HL-60 (cell line): ENCODE data around the gene DIP2C.

Source experiments
- DNase-seq, 2 experiments: peaks; one replicate each; pipeline ENCODE4 v3.0.0-alpha.2; 2010 to 2020; ENCODE audit warnings: low read depth in 1 of 2, low spot score in 1 of 2
- H3K27ac ChIP-seq: fragments of 250-450 bp; sonication (Bioruptor Pico); replicated peaks from 2 replicates; pipeline ENCODE4 v1.5.1; 2020; ENCODE audit warnings: mild to moderate bottlenecking, moderate library complexity
- H3K27me3 ChIP-seq: fragments of 250-450 bp; sonication (Bioruptor Pico); 2 replicates; pipeline ENCODE4 v1.5.1; 2021; ENCODE audit warnings: mild to moderate bottlenecking, moderate library complexity; ENCODE audit not compliant: insufficient read depth, poor library complexity, severe bottlenecking
- H3K4me3 ChIP-seq: replicated peaks from 2 replicates; pipeline ENCODE4 v1.5.1; 2011; ENCODE audit warnings: mild to moderate bottlenecking, control low read depth, low read length; ENCODE audit not compliant: insufficient read depth
- GABPA ChIP-seq: IDR thresholded peaks from 2 replicates; pipeline ENCODE4 v1.6.1; 2012; ENCODE audit warnings: low read depth
- POLR2AphosphoS5 ChIP-seq: IDR thresholded peaks from 2 replicates; pipeline ENCODE4 v1.6.1; 2012; ENCODE audit warnings: low read depth
- REST ChIP-seq: IDR thresholded peaks from 2 replicates; pipeline ENCODE4 v1.6.1; 2012; ENCODE audit warnings: low read depth; ENCODE audit not compliant: insufficient replicate concordance
- SPI1 ChIP-seq: IDR thresholded peaks from 2 replicates; pipeline ENCODE4 v1.6.1; 2012; ENCODE audit warnings: low read depth, mild to moderate bottlenecking, borderline replicate concordance
- TF ChIP-seq, protein P1 (sequence below): IDR thresholded peaks from one replicate; pipeline ENCODE4 v1.5.1; 2011; ENCODE audit warnings: low read length, control low read depth, inconsistent platforms; ENCODE audit not compliant: insufficient read depth

The DIP2C gene

GRCh38 chr10:593901-594457 is 95.5 kb downstream of the DIP2C start:
- no peaks in the 10 kb centered on the region for H3K27me3 ChIP-seq
- DNase-seq = no peak
- TF ChIP-seq GABPA (no peak), SPI1 (no peak), REST (no peak), POLR2AphosphoS5 (no peak)
- TF ChIP-seq, protein P1, sequence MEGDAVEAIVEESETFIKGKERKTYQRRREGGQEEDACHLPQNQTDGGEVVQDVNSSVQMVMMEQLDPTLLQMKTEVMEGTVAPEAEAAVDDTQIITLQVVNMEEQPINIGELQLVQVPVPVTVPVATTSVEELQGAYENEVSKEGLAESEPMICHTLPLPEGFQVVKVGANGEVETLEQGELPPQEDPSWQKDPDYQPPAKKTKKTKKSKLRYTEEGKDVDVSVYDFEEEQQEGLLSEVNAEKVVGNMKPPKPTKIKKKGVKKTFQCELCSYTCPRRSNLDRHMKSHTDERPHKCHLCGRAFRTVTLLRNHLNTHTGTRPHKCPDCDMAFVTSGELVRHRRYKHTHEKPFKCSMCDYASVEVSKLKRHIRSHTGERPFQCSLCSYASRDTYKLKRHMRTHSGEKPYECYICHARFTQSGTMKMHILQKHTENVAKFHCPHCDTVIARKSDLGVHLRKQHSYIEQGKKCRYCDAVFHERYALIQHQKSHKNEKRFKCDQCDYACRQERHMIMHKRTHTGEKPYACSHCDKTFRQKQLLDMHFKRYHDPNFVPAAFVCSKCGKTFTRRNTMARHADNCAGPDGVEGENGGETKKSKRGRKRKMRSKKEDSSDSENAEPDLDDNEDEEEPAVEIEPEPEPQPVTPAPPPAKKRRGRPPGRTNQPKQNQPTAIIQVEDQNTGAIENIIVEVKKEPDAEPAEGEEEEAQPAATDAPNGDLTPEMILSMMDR = no peak

GRCh38 chr10:593421-593820 is 96.0 kb downstream of the DIP2C start:
- Histone ChIP-seq H3K4me3 (no peak overlapping the region), H3K27me3 (no peaks in the 10 kb centered on the region), H3K27ac (no peak overlapping the region)
- TF ChIP-seq GABPA = no peak
- TF ChIP-seq, protein P1 = no peak
- TF ChIP-seq POLR2AphosphoS5 = no peak
- no peak for TF ChIP-seq SPI1
- TF ChIP-seq REST = no peak
- DNase-seq = no peak

More at GRCh38 chr10:593901-594457, 95.5 kb downstream of the DIP2C start:
- no peak overlapping the region for H3K27ac ChIP-seq
- no peak overlapping the region for H3K4me3 ChIP-seq

- Histone ChIP-seq H3K4me3 (no peak overlapping the region), H3K27me3 (no peaks in the 10 kb centered on the region), H3K27ac (no peak overlapping the region)
- TF ChIP-seq POLR2AphosphoS5 = no peak
- TF ChIP-seq SPI1 = no peak
- no peak for TF ChIP-seq REST
- no peak for TF ChIP-seq GABPA
- TF ChIP-seq, protein P1 = no peak
- no peak for DNase-seq
These were observed 96.5 kb downstream of the DIP2C start for GRCh38 chr10:593016-593415.
